Panc1 (cell line): Measurements from ENCODE around the gene DNAH3.
"Not testable (repeated sequence)": the region's sequence is repeated elsewhere in the genome, so short reads cannot be mapped to it uniquely, and the experiment has no call there.

ENCODE experiments used
- POLR2AphosphoS5 ChIP-seq: IDR thresholded peaks from 2 replicates; pipeline ENCODE4 v1.6.1; 2012; ENCODE audit warnings: mild to moderate bottlenecking, low read depth, low read length, moderate library complexity
- SIN3A ChIP-seq: IDR thresholded peaks from 2 replicates; pipeline ENCODE4 v1.6.1; 2012; ENCODE audit warnings: low read depth, mild to moderate bottlenecking, low read length, moderate library complexity, borderline replicate concordance; ENCODE audit not compliant: insufficient read depth
- TCF7L2 ChIP-seq: IDR thresholded peaks from 2 replicates; pipeline ENCODE4 v1.6.1; 2011; ENCODE audit warnings: mild to moderate bottlenecking, low read depth, low read length, inconsistent platforms
- TF ChIP-seq, protein P1 (sequence below): fragments of 450-650 bp; IDR thresholded peaks from 2 replicates; pipeline ENCODE4 v1.5.1; 2017; ENCODE audit warnings: mild to moderate bottlenecking
- TF ChIP-seq, protein P2 (sequence below), 2 experiments: IDR thresholded peaks; 2 replicates each; pipeline ENCODE4 v1.6.1; 2011 to 2012; ENCODE audit warnings: low read depth in 2 of 2, control low read depth in 1 of 2, low read length in 1 of 2, mild to moderate bottlenecking in 1 of 2, moderate library complexity in 1 of 2; ENCODE audit not compliant: insufficient read depth in 1 of 2

DNA sequence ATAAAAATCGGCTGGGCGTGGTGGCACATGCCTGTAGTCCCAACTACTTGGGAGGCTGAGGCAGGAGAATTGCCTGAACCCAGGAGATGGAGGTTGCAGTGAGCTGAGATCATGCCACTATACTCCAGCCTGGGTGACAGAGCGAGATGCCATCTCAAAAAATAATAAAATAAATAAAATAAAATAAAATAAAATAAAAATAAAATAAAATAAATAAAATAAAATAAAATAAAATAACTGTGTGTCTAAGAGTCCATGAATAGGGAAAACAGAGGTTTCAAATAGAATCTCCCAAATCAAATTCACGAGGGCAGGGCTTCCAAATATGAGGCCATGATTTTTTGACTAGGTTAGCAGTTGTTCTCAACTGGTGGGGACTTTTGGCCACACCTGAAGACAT, 35.1 kb downstream of the DNAH3 start:
- TF ChIP-seq, protein P1, sequence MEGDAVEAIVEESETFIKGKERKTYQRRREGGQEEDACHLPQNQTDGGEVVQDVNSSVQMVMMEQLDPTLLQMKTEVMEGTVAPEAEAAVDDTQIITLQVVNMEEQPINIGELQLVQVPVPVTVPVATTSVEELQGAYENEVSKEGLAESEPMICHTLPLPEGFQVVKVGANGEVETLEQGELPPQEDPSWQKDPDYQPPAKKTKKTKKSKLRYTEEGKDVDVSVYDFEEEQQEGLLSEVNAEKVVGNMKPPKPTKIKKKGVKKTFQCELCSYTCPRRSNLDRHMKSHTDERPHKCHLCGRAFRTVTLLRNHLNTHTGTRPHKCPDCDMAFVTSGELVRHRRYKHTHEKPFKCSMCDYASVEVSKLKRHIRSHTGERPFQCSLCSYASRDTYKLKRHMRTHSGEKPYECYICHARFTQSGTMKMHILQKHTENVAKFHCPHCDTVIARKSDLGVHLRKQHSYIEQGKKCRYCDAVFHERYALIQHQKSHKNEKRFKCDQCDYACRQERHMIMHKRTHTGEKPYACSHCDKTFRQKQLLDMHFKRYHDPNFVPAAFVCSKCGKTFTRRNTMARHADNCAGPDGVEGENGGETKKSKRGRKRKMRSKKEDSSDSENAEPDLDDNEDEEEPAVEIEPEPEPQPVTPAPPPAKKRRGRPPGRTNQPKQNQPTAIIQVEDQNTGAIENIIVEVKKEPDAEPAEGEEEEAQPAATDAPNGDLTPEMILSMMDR = not testable (repeated sequence)
- TF ChIP-seq POLR2AphosphoS5, TCF7L2, SIN3A: not testable (repeated sequence)
- TF ChIP-seq, protein P2, sequence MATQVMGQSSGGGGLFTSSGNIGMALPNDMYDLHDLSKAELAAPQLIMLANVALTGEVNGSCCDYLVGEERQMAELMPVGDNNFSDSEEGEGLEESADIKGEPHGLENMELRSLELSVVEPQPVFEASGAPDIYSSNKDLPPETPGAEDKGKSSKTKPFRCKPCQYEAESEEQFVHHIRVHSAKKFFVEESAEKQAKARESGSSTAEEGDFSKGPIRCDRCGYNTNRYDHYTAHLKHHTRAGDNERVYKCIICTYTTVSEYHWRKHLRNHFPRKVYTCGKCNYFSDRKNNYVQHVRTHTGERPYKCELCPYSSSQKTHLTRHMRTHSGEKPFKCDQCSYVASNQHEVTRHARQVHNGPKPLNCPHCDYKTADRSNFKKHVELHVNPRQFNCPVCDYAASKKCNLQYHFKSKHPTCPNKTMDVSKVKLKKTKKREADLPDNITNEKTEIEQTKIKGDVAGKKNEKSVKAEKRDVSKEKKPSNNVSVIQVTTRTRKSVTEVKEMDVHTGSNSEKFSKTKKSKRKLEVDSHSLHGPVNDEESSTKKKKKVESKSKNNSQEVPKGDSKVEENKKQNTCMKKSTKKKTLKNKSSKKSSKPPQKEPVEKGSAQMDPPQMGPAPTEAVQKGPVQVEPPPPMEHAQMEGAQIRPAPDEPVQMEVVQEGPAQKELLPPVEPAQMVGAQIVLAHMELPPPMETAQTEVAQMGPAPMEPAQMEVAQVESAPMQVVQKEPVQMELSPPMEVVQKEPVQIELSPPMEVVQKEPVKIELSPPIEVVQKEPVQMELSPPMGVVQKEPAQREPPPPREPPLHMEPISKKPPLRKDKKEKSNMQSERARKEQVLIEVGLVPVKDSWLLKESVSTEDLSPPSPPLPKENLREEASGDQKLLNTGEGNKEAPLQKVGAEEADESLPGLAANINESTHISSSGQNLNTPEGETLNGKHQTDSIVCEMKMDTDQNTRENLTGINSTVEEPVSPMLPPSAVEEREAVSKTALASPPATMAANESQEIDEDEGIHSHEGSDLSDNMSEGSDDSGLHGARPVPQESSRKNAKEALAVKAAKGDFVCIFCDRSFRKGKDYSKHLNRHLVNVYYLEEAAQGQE (IDR thresholded peaks at IDR 0.05; ENCODE audit: insufficient read depth in 1 of 2, low read depth in 2 of 2, low read length in 1 of 2) = not testable (repeated sequence)
